ENCODE measurements around the gene GNG3. TPM values are rescaled to one million over a fixed set of nuclear protein-coding genes. Genes with fewer than 3 reads are reported as not detected.
"Not testable (repeated sequence)": the region's sequence is repeated elsewhere in the genome, so short reads cannot be mapped to it uniquely, and the experiment has no call there.

GNG3 gene
- total RNA-seq, 4 donors from 2014 or later = 0.65 to 1.5 (median 1.0) TPM

DNA sequence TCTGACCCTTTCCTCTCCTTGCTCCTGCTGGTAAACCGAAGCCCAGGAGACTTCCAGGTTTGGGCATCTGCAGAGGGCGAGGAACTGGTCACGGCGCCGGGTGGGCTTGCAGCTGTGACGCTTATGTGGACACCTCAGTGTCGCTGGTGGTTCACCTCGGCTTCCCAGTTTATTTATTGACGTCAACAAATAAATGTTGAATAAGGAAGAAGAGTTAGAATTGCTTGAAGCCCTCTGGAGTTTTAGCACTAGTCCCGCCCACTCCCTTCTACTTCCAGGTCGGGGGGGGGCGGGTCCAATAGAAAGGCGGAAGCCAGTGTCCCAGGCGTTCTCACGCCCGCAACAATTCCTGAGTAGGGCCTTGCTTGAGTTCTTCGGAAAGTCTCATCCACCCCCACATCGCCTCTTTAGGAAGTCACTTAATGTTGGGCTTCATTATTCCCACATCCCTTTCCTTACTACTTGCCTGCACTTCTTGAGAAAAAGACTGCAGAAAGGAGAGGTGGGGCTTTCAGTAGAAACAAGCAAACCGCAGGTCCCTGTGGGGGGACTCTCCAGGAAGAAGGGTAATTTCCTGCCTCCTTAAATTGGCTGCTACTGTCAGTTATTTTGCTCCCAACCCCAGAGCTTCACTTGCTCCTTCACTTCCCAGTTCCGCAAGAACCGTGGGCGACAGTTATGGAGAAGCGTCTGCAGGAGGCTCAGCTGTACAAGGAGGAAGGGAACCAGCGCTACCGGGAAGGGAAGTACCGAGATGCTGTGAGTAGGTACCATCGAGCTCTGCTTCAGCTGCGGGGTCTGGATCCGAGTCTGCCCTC, 20.9 kb downstream of the GNG3 start, which contains the start of gene TTC9C:
Gene TTC9C (plus strand): TSS at position 316 of the 818 bp plus-strand sequence. CDS start 363 bp downstream, at position 679.
- Histone ChIP-seq H3K4me3 (peak within 1 kb of the TSS; percentile 85 to 94 (median 90)), H3K36me3 (peaks cover 8 to 41% (median 20%) of the 10 kb centered on the region in 4 donors), H3K9me3 (no peaks in the 10 kb centered on the region), H3K27ac (replicated peaks in 1 of 4) (peak within 1 kb of the TSS; percentile 89 to 97 (median 94)), H3K27me3 (no peaks in the 10 kb centered on the region), H3K4me1 (peaks cover 45 to 76% (median 64%) of the 10 kb centered on the region in 4 donors)
- under 1% methylated on average over 27 of the region's 29 CpGs for WGBS
- TF ChIP-seq POLR2A (IDR thresholded peaks at IDR 0.05; ENCODE audit: low read depth) (peak; percentile 76), POLR2AphosphoS5 (IDR thresholded peaks at IDR 0.05) (peak; percentile 77 to 95)
- TF ChIP-seq, protein P1, sequence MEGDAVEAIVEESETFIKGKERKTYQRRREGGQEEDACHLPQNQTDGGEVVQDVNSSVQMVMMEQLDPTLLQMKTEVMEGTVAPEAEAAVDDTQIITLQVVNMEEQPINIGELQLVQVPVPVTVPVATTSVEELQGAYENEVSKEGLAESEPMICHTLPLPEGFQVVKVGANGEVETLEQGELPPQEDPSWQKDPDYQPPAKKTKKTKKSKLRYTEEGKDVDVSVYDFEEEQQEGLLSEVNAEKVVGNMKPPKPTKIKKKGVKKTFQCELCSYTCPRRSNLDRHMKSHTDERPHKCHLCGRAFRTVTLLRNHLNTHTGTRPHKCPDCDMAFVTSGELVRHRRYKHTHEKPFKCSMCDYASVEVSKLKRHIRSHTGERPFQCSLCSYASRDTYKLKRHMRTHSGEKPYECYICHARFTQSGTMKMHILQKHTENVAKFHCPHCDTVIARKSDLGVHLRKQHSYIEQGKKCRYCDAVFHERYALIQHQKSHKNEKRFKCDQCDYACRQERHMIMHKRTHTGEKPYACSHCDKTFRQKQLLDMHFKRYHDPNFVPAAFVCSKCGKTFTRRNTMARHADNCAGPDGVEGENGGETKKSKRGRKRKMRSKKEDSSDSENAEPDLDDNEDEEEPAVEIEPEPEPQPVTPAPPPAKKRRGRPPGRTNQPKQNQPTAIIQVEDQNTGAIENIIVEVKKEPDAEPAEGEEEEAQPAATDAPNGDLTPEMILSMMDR (IDR thresholded peaks at IDR 0.05) = no peak
- peak; percentile 97 for DNase-seq (ENCODE audit: extremely low spot score)
- intact Hi-C loops (cut with DNase I) = no loop called here

DNA sequence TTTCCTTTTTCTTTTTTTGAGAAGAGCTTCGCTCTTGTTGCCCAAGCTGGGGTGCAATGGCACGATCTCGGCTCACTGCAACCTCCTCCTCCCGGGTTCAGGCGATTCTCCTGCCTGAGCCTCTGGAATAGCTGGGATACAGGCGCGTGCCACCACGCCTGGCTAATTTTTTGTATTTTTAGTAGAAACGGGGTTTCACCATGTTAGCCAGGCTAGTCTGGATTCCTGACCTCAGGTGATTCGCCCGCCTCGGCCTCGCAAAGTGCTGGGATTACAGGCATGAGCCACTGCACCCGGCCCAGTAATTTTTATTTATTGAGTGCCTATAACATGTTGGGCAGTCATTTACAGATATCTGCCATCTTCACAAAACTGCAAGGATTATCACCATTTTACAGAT, 22.6 kb downstream of the GNG3 start:
- Histone ChIP-seq H3K4me3 (peak overlapping the region in 3 of 4 donors; percentile 85 to 94 (median 91)), H3K4me1 (peaks cover 28 to 59% (median 47%) of the 10 kb centered on the region in 4 donors), H3K36me3 (peaks cover 6 to 50% (median 28%) of the 10 kb centered on the region in 4 donors), H3K27ac (replicated peaks in 1 of 4) (peak overlapping the region in 3 of 4 donors; percentile 3 to 97 (median 89))
- H3K9me3 ChIP-seq; intact Hi-C loops (cut with DNase I); H3K27me3 ChIP-seq; DNase-seq (ENCODE audit: extremely low spot score): not testable (repeated sequence)
- 86% methylated on average over 14 of the region's 14 CpGs for WGBS

DNA sequence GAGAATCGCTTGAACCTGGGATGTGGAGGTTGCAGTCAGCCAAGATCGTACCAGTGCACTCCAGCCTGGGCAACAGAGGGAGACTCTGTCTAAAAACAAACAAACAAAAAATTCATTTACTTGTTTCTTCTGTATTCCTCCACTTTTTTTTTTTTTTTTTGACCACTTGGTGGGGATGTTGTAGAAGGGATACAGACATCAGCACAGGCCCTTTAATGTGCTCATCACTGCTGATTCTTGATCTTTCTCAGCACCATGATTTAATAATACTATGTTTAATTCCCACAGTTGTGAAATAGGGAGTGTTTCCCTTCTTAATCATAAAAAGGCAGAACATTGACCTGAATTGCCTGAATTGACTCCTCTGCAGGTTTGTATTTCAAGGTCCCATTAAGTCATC, 25.4 kb downstream of the GNG3 start:
- no peak for DNase-seq (ENCODE audit: extremely low spot score)
- H3K9me3 ChIP-seq = no peaks in the 10 kb centered on the region
- H3K4me1 ChIP-seq = peaks cover 20 to 46% (median 36%) of the 10 kb centered on the region in 4 donors
- intact Hi-C loops (cut with DNase I) = no loop called here
- TF ChIP-seq, protein P1 (IDR thresholded peaks at IDR 0.05) = no peak
- TF ChIP-seq EP300 (IDR thresholded peaks at IDR 0.05) (no peak), POLR2A (IDR thresholded peaks at IDR 0.05; ENCODE audit: low read depth) (no peak), POLR2AphosphoS5 (IDR thresholded peaks at IDR 0.05) (no peak)
- no peaks in the 10 kb centered on the region for H3K27me3 ChIP-seq
- WGBS = 77% methylated on average over 2 of the region's 2 CpGs
- H3K4me3 ChIP-seq = no peak overlapping the region
- H3K36me3 ChIP-seq = peaks cover 13 to 77% (median 52%) of the 10 kb centered on the region in 4 donors
- H3K27ac ChIP-seq (replicated peaks in 1 of 4) = no peak overlapping the region

DNA sequence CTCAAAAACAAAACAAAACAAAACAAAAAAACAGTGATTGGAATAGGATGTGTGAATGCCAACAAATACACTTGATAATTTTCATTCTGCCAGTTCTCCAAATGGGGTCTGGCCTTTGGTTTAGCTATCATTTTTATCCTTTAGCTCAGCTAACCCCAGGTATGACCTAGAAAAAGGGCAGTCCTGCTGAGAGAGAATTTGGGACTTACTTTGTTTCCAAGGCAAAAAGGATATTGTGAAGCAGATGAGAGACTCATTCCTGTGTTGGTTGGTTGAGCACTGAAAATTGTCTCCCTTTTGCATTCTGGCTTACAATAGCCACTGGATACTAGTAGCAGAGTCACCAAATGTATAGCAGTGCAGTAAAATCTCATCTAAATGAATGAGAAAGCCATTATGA, 29.7 kb downstream of the GNG3 start:
- Histone ChIP-seq H3K4me3 (no peak overlapping the region), H3K36me3 (peaks cover 34 to 99% (median 77%) of the 10 kb centered on the region in 4 donors), H3K4me1 (peaks cover 0 to 12% (median 5%) of the 10 kb centered on the region in 4 donors), H3K27ac (replicated peaks in 1 of 4) (no peak overlapping the region), H3K27me3 (no peaks in the 10 kb centered on the region), H3K9me3 (no peaks in the 10 kb centered on the region)
- intact Hi-C loops (cut with DNase I) = no loop called here
- TF ChIP-seq EP300 (IDR thresholded peaks at IDR 0.05) (no peak), POLR2AphosphoS5 (IDR thresholded peaks at IDR 0.05) (no peak), POLR2A (IDR thresholded peaks at IDR 0.05; ENCODE audit: low read depth) (no peak)
- TF ChIP-seq, protein P1 (IDR thresholded peaks at IDR 0.05) = no peak
- DNase-seq (ENCODE audit: extremely low spot score) = no peak

DNA sequence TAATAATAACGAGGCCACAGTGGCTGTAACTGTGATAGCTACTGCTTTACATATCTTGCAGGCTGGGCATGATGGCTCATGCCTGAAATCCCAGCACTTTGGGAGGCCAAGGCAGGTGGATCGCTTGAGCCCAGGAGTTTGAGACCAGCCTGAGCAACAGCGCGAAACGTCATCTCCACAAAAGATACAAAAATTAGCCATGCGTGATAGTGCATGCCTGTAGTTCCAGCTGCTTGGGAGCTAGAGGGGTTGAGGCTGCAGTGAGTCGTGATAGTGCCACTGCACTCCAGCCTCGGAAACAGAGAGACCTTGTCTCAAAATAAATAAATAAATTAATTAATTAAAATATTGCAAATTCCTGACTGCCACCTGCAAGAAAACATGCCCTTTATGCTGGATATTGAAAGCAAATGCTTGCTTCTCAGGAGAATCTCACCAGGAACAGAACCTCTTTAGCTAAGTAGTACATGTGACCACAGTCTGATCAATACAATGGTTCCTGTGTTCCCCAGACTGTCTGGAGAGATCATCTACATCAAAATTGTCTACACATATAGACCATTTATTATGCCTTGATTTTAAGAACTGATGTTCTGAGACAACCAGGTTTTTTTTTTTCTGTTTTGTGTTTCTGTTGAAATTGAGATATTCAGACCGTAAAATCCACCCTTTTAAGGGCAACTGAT, 40.1 kb downstream of the GNG3 start:
- Histone ChIP-seq H3K9me3 (no peaks in the 10 kb centered on the region), H3K4me3 (no peak overlapping the region), H3K36me3 (peaks cover 10 to 24% (median 22%) of the 10 kb centered on the region in 4 donors), H3K27me3 (no peaks in the 10 kb centered on the region), H3K27ac (replicated peaks in 1 of 4) (peak overlapping the region in 1 of 4 donors; percentile 7), H3K4me1 (peaks cover 2 to 30% (median 23%) of the 10 kb centered on the region in 4 donors)
- 87% methylated on average over 9 of the region's 9 CpGs for WGBS
- intact Hi-C loops (cut with DNase I) = no loop called here
- no peak for DNase-seq (ENCODE audit: extremely low spot score)
- no peak for TF ChIP-seq POLR2A (IDR thresholded peaks at IDR 0.05; ENCODE audit: low read depth)
- TF ChIP-seq, protein P1 (IDR thresholded peaks at IDR 0.05) = no peak
- no peak for TF ChIP-seq POLR2AphosphoS5 (IDR thresholded peaks at IDR 0.05)
- no peak for TF ChIP-seq EP300 (IDR thresholded peaks at IDR 0.05)

DNA sequence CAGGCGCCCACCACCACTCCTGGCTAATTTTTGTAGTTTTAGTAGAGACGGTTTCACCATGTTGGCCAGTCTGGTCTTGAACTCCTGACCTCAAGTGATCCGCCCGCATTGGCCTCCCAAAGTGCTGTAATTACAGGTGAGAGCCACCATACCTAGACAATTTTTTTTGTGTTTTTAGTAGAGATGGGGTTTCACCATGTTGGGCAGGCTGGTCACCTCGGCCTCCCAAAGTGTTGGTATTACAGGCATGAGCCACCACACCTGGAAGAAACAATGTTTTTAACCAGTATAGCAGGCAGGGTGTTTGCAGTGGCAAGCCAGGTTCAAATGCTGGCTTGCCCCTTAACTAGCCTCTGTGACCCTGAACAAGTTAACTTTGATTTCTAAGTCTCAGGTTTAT, 42.5 kb downstream of the GNG3 start:
- peaks cover 17 to 48% (median 40%) of the 10 kb centered on the region in 4 donors for H3K4me1 ChIP-seq

More for the DNA sequence above, 42.5 kb downstream of the GNG3 start:
- H3K27ac ChIP-seq (replicated peaks in 1 of 4); H3K27me3 ChIP-seq; intact Hi-C loops (cut with DNase I); H3K9me3 ChIP-seq; H3K4me3 ChIP-seq; DNase-seq (ENCODE audit: extremely low spot score): not testable (repeated sequence)
- H3K36me3 ChIP-seq = peaks cover 10 to 28% (median 27%) of the 10 kb centered on the region in 4 donors
- 93% methylated on average over 4 of the region's 5 CpGs for WGBS
